ENCODE data around the gene CENPU.
"Not testable (repeated sequence)": the region's sequence is repeated elsewhere in the genome, so short reads cannot be mapped to it uniquely, and the experiment has no call there.

The CENPU gene

GRCh38 chr4:184657820-184658219, 76.1 kb downstream of the CENPU start:
- DNase-seq, result not testable (repeated sequence)

GRCh38 chr4:184657144-184657543, 76.8 kb downstream of the CENPU start:
- DNase-seq, result peak; percentile 66

- no peak for DNase-seq
Observed at GRCh38 chr4:184655889-184656869, 77.7 kb downstream of the CENPU start.

GRCh38 chr4:184653650-184654049, 80.2 kb downstream of the CENPU start:
- no peak for DNase-seq

- DNase-seq, result not testable (repeated sequence)
Observed at GRCh38 chr4:184652681-184653080, 81.2 kb downstream of the CENPU start.

- DNase-seq, result no peak
Observed at GRCh38 chr4:184651899-184652298, 82.0 kb downstream of the CENPU start.

- peak; percentile 35 for DNase-seq
Observed at GRCh38 chr4:184649971-184650855, 83.7 kb downstream of the CENPU start.

- DNase-seq, result peak; percentile 89
Observed at GRCh38 chr4:184649026-184649970, 84.6 kb downstream of the CENPU start, which contains the start of the genes CASP3 and PRIMPOL. Gene CASP3, minus strand, starts transcription at chr4:184649447. Its CDS starts 10,994 bp downstream, at chr4:184638453. Gene PRIMPOL, plus strand, starts transcription at chr4:184649738. Its CDS starts 7,403 bp downstream, at chr4:184657141.

- DNase-seq, result no peak
Observed at GRCh38 chr4:184648313-184649025, 85.4 kb downstream of the CENPU start.

GRCh38 chr4:184648054-184648312, 85.9 kb downstream of the CENPU start:
- DNase-seq, result no peak

- DNase-seq, result no peak
Observed at GRCh38 chr4:184647266-184648053, 86.4 kb downstream of the CENPU start.

GRCh38 chr4:184645904-184646610, 87.8 kb downstream of the CENPU start:
- DNase-seq, result peak; percentile 5

- no peak for DNase-seq
Observed at GRCh38 chr4:184644553-184645307, 89.2 kb downstream of the CENPU start.

All from MV-4-11 (cell line).